Body of pancreas (tissue), 4 donors: ENCODE results near the gene BTBD9. TPM values are rescaled to one million over a fixed set of nuclear protein-coding genes. Genes with fewer than 3 reads are reported as not detected.

Source experiments
- ATAC-seq: fragments of 150-250 bp; one replicate; pipeline ENCODE4 v1.9.1; 2016
- DNase-seq, 4 donors: peaks; one replicate each; pipeline ENCODE4 v3.0.0-alpha.2; 2019
- H3K27ac ChIP-seq, 4 donors: fragments of 200-600 bp; sonication (generic); 1 replicate in 3 of 4; 2 replicates in 1 of 4; pipeline versions ENCODE4 v1.5.1 to v1.6.1; 2016 to 2019; ENCODE audit warnings: mild to moderate bottlenecking in 1 of 4, mixed read lengths in 1 of 4, moderate library complexity in 1 of 4
- H3K27me3 ChIP-seq, 2 donors: fragments of 200-600 bp; sonication (generic); one replicate each; pipeline ENCODE4 v1.6.0; 2016; ENCODE audit warnings: mild to moderate bottlenecking in 1 of 2
- H3K36me3 ChIP-seq, 2 donors: fragments of 200-600 bp; sonication (generic); replicated peaks in 1 of 2; 2 replicates each; pipeline ENCODE4 v1.5.1; 2016; ENCODE audit warnings: low read depth in 2 of 2; ENCODE audit not compliant: insufficient read depth in 1 of 2
- H3K4me1 ChIP-seq: fragments of 200-600 bp; sonication (generic); one replicate; pipeline ENCODE4 v1.6.0; 2016
- H3K4me3 ChIP-seq, 2 donors: fragments of 200-600 bp; sonication (generic); 1 replicate in 1 of 2; 2 replicates in 1 of 2; pipeline ENCODE4 v1.5.1; 2016 to 2019
- H3K9me3 ChIP-seq, 3 donors: fragments of 200-600 bp; sonication (generic); 1 replicate in 2 of 3; 2 replicates in 1 of 3; pipeline ENCODE4 v1.5.1; 2016
- CTCF ChIP-seq, 7 experiments: fragments of 450-650 bp in 4 of 7; fragments of 200-600 bp in 3 of 7; sonication (generic) in 3 of 7; IDR thresholded peaks; one replicate each; pipeline ENCODE4 v1.5.1; 2016 to 2019; ENCODE audit warnings: antibody characterized with exemption in 7 of 7
- POLR2A ChIP-seq, 3 donors: fragments of 450-650 bp; IDR thresholded peaks; one replicate each; pipeline ENCODE4 v1.6.1; 2016; ENCODE audit warnings: antibody characterized with exemption in 3 of 3, mild to moderate bottlenecking in 2 of 3
- WGBS, 2 donors: methylation state at CpG; one replicate each; pipeline ENCODE4 v1.1.5; 2017; 5-methylcytosine and 5-hydroxymethylcytosine counted together
- intact Hi-C: fragments of 100-400 bp; cut with DNase I; formaldehyde crosslinking; loops from one replicate; pipeline ENCODE4 v1.15.1; 2023
- total RNA-seq, 2 donors: library from RNA; depleted of rRNA; stranded (reverse); fragments of >200 nt; gene quantifications; one replicate each; pipeline ENCODE4 v1.1.0, GENCODE V29; 2016

Gene BTBD9
- total RNA-seq, 2 donors from 2014 or later: 11.9 to 29.3 TPM

DNA sequence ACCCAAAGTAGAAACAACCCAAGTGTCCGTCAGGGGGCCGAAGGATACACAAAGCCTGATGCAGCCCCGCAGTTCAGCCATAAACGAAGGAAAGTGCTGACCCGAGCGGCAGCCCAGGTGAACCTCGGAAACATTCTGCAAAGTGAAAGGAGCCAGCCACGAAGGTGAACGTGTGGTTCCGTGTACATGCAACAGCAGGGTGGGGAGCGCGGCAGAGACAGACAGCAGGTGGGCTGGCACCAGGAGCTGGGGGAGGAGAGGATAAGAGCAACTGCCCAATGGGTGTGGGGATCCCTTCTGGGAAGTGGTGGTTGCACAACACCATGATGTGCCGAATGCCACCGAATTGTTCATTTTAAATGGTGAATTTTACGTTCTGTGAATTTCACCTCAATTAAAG, 478.4 kb downstream of the BTBD9 start:
- 95 to 97% methylated on average over 15 of the region's 15 CpGs for WGBS, 2 donors
- no peak for DNase-seq
- Histone ChIP-seq H3K27me3 (no peaks in the 10 kb centered on the region), H3K27ac (no peak overlapping the region), H3K4me3 (no peak overlapping the region), H3K36me3 (no peaks in the 10 kb centered on the region), H3K4me1 (peaks cover 10% of the 10 kb centered on the region), H3K9me3 (no peaks in the 10 kb centered on the region)
- ATAC-seq: no peak
- intact Hi-C loops: no loop called here
- TF ChIP-seq CTCF (IDR thresholded peaks at IDR 0.05) (no peak), POLR2A (IDR thresholded peaks at IDR 0.05) (no peak)

- no peak for DNase-seq
- H3K9me3 ChIP-seq: no peaks in the 10 kb centered on the region
- no peak for ATAC-seq
- H3K4me3 ChIP-seq: no peak overlapping the region
- H3K27me3 ChIP-seq: no peaks in the 10 kb centered on the region
- peaks cover 10% of the 10 kb centered on the region for H3K4me1 ChIP-seq
- intact Hi-C loops: no loop called here
- WGBS, 2 donors: 97% methylated on average over 25 of the region's 25 CpGs
- no peaks in the 10 kb centered on the region for H3K36me3 ChIP-seq
- H3K27ac ChIP-seq: no peak overlapping the region
- TF ChIP-seq POLR2A (IDR thresholded peaks at IDR 0.05): no peak
- no peak for TF ChIP-seq CTCF (IDR thresholded peaks at IDR 0.05)
Observed at GRCh38 chr6:38160831-38161230, 478.9 kb downstream of the BTBD9 start.

DNA sequence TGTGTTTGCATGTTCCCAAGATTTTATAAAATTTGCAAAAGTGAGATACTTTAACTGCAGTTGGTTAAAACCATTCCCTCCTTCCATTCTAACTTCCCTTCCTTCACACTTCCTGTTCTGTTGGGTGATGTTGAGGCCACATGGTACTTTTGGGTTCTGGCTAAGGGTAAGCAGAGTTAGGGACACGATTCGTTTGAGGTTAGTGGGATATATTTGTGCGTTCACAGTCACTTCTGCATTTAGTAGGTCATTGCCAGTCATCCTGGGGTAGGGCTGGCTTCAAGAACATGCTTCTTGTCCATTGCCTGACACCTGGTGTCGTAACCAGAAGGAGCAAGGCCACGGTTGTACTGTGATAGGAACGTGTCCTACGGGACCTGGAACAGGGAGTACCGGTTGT, 480.1 kb downstream of the BTBD9 start:
- Histone ChIP-seq H3K9me3 (no peaks in the 10 kb centered on the region), H3K27me3 (no peaks in the 10 kb centered on the region), H3K36me3 (no peaks in the 10 kb centered on the region), H3K4me1 (peaks cover 10% of the 10 kb centered on the region), H3K4me3 (no peak overlapping the region), H3K27ac (no peak overlapping the region)
- 79 to 98% methylated on average over 8 of the region's 8 CpGs for WGBS, 2 donors
- ATAC-seq (no peak), DNase-seq (no peak)
- intact Hi-C loops: no loop called here
- no peak for TF ChIP-seq POLR2A (IDR thresholded peaks at IDR 0.05)
- no peak for TF ChIP-seq CTCF (IDR thresholded peaks at IDR 0.05)

DNA sequence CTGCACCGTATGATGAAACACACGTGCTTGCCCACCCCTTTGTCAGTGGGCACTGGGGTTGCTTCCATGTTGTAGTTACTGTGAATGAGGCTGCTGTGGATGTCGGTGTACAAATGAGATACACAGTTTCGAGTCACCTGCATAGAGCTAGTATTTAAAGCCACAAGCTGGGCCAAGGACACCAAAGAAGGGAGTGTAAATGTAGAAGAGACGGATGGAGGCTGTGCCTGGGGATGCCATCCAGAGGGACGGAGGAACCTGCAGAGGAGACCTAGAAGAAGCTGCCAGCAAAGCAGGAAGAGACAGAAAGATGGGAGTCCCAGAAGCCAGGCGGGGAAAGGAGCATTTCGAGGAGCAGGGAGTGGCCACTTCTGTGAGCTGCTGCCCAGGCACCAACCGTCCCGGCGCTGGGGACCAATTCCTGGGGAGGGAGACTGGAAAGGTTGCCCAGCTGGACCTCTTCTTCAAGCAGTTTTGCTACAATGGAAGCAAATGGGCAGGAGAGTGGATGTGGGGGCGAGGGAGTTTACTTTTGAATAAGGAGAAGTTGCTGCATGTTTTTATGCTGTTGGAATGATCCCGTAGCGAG, 480.9 kb downstream of the BTBD9 start:
- H3K27ac ChIP-seq: no peak overlapping the region
- H3K36me3 ChIP-seq: no peaks in the 10 kb centered on the region
- no peaks in the 10 kb centered on the region for H3K9me3 ChIP-seq
- no peak for ATAC-seq
- no peak for DNase-seq
- H3K4me3 ChIP-seq: no peak overlapping the region
- no peak for TF ChIP-seq CTCF (IDR thresholded peaks at IDR 0.05)
- no peak for TF ChIP-seq POLR2A (IDR thresholded peaks at IDR 0.05)
- intact Hi-C loops: no loop called here
- no peaks in the 10 kb centered on the region for H3K27me3 ChIP-seq
- WGBS, 2 donors: 94 to 96% methylated on average over 14 of the region's 14 CpGs
- H3K4me1 ChIP-seq: peaks cover 3% of the 10 kb centered on the region

GRCh38 chr6:38157905-38158304, 481.8 kb downstream of the BTBD9 start:
- no peak for TF ChIP-seq POLR2A (IDR thresholded peaks at IDR 0.05)
- intact Hi-C loops: no loop called here
- ATAC-seq: no peak
- no peak for DNase-seq
- WGBS, 2 donors: 90 to 93% methylated on average over 11 of the region's 11 CpGs
- no peaks in the 10 kb centered on the region for H3K36me3 ChIP-seq
- no peak overlapping the region for H3K27ac ChIP-seq
- H3K9me3 ChIP-seq: no peaks in the 10 kb centered on the region
- peaks cover 2% of the 10 kb centered on the region for H3K4me1 ChIP-seq
- no peak overlapping the region for H3K4me3 ChIP-seq
- H3K27me3 ChIP-seq: no peaks in the 10 kb centered on the region
